Stimulated activated CD4-positive, alpha-beta T cell treated with anti-CD3 and anti-CD28 coated beads, Interleukin-12 subunit alpha, Interleukin-12 subunit beta, amount 100 ng/mL, for 24 hours (primary cell): ENCODE results near the gene SRGAP2B.
"Not testable (repeated sequence)": the region's sequence is repeated elsewhere in the genome, so short reads cannot be mapped to it uniquely, and the experiment has no call there.

Experiments used
- DNase-seq, 2 experiments: peaks; one replicate each; pipeline ENCODE4 v3.0.0-alpha.2; 2020; ENCODE audit warnings: low read depth in 2 of 2

Gene SRGAP2B

GRCh38 chr1:144900841-144901240 is 194.3 kb downstream of the SRGAP2B start:
- DNase-seq, result not testable (repeated sequence)

GRCh38 chr1:144894454-144895201 is 200.5 kb downstream of the SRGAP2B start:
- DNase-seq, result not testable (repeated sequence)

GRCh38 chr1:144893710-144894438 is 201.3 kb downstream of the SRGAP2B start:
- not testable (repeated sequence) for DNase-seq

GRCh38 chr1:144893062-144893461 is 202.1 kb downstream of the SRGAP2B start:
- DNase-seq, result not testable (repeated sequence)

- DNase-seq, result not testable (repeated sequence)
Observed at GRCh38 chr1:144889450-144890115, 205.5 kb downstream of the SRGAP2B start.

GRCh38 chr1:144883022-144883421 is 212.1 kb downstream of the SRGAP2B start:
- peak in 1 of 2 experiments; percentile 1 for DNase-seq

GRCh38 chr1:144882343-144882742 is 212.8 kb downstream of the SRGAP2B start:
- not testable (repeated sequence) for DNase-seq

GRCh38 chr1:144858607-144859006 is 236.5 kb downstream of the SRGAP2B start:
- not testable (repeated sequence) for DNase-seq
